ENCODE results near the gene TRIM38.
"Not testable (repeated sequence)": the region's sequence is repeated elsewhere in the genome, so short reads cannot be mapped to it uniquely, and the experiment has no call there.

The TRIM38 gene

DNA sequence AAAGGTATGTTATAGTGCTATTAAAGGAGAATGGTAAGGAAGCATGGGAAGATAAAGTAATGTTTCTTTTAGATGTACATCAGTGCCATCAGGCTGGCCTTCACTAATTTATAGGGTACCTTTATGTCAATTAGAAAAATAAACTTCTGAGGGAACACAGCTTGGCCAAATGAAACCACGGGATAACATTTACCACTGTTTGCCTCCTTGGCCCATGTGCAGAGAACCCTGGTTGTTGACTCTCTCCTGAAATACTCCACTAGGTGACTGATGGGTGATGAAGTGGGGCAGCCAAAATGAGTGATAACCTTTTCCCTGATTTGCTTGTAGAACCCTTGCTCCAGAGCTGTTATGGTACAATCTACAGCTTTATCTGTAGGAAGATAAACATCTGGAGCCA is 9.5 kb downstream of the TRIM38 start:
- DNase-seq: no peak

- DNase-seq: no peak
Measured at GRCh38 chr6:25972902-25973301, 10.3 kb downstream of the TRIM38 start.

GRCh38 chr6:25973923-25974555 is 11.4 kb downstream of the TRIM38 start:
- DNase-seq: no peak

DNA sequence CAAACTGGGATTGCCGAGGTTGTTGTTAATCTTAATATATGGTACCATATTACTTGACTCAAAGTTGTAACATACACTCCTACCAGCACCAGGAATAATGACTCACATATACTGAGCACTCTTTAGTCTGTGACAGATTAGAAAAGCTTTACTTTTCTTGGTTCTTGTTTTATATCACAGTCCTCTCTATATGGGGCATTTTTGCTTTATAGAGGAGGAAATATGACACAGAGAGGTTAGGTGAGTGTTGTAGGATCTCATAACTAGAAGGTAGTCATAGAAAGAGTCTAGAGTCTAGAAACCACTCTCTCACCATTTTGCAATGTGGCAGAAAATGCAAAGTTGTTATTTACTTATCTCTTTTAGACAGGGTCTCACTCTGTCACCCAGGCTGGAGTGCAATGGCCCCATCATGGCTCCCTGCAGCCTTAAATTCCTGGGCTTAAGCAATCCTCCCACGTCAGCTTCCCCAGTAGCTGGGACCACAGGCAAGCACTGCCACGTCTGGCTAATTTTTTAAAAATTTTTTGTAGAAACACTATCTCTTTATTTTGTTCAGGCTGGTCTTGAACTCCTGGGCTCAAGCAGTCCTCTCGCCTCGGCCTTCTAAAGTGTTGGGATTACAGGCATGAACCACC is 13.4 kb downstream of the TRIM38 start:
- no peak for DNase-seq

GRCh38 chr6:25980935-25981334 is 18.3 kb downstream of the TRIM38 start:
- DNase-seq: no peak

DNA sequence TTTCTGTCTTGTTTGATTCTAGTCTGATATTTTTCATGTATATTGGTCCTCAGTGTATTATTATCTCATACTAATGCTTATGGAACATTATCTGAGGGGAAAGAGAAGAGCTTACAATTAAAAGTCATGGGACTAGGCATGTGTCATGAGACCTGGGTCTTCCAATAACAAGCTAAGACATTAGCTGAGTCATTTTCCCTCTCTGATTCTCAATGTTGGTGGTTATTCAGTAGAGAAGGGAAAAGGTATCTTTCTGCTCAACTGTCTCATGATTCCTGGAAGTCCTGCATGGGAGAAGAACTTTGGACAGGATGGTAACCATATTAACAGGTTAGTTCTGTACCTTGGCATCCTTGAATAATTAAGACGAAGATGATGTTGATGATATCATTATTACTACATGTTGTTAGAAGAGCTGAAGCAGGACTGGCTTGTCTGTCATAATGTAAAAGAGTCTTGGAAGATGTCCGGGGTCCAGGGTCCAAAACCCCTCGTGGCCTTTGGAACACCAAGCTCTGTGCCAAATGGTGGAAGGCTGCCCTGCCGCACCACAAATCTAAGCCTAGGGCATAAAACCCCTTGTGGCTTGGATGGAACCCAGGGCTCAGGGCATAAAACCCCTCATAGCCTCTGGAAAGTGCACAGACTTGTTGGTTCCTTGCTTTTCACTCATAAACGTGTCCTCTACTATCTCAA is 19.1 kb downstream of the TRIM38 start:
- DNase-seq: no peak

GRCh38 chr6:25984265-25984664 is 21.7 kb downstream of the TRIM38 start:
- no peak for DNase-seq

- no peak for DNase-seq
Measured at GRCh38 chr6:25987845-25988244, 25.2 kb downstream of the TRIM38 start.

GRCh38 chr6:25990172-25990873 is 27.7 kb downstream of the TRIM38 start:
- no peak for DNase-seq

- DNase-seq: no peak
Measured at GRCh38 chr6:25991785-25992412, 29.3 kb downstream of the TRIM38 start.

DNA sequence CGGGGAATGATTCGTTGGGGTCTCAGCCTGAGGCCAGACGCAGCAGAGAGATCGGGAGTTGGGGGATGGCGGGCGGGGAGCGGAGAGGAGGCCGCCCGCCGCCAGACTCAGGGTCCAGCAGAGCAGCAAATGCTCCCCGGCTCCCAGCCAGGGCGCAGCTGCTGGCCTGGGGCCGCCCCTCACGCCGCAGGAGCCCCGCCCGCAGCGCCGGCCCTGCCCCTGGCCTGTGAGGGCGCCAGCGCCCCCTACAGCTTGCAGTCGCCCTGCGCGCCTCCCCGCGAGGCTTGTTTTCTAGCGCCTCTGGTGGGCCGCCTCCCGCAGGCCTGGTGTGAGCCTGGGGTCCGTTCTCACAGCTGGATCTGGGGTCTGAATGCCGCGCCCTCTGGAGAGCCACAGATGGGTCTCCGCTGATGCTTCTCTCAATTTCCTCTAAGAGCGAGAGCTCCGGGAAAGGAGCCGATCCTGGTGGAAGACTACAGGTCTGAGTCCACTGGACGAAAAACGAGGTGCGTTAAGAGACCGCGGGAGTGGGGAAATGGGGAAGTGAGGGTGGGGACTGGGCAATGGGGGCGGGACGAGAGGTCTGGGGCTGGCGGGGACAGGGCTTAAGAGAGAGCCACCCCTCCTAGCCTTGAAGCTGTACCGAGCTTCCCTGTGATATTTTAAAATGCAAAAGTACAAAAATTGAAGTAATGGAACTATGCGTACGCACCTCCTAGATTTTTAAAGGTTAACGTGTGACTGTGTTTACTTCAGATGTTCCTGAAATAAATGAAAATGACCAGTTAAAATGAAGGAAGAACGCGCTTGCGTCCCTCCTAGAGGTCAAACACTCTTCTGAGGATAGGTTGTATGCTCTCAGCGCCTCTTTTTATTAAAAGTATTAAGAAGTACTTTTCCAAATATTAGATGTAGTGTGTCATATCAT is 30.1 kb downstream of the TRIM38 start:
- DNase-seq: peak; percentile 81

GRCh38 chr6:25993341-25993684 is 30.7 kb downstream of the TRIM38 start:
- DNase-seq: not testable (repeated sequence)

GRCh38 chr6:25995507-25995906 is 32.9 kb downstream of the TRIM38 start:
- no peak for DNase-seq

- no peak for DNase-seq
Measured at GRCh38 chr6:25997921-25998320, 35.3 kb downstream of the TRIM38 start.

GRCh38 chr6:25998379-25998778 is 35.8 kb downstream of the TRIM38 start:
- DNase-seq: no peak

DNA sequence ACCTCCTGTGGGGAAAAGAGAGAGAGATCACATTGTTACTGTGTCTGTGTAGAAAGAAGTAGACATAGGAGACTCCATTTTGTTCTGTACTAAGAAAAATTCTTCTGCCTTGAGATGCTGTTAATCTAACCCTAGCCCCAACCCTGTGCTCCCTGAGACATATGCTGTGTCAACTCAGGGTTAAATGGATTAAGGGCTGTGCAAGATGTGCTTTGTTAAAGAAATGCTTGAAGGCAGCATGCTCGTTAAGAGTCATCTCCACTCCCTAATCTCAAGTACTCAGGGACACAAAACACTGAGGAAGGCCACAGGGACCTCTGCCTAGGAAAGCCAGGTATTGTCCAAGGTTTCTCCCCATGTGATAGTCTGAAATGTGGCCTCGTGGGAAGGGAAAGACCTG is 36.6 kb downstream of the TRIM38 start:
- not testable (repeated sequence) for DNase-seq

GRCh38 chr6:26000366-26001144 is 38.0 kb downstream of the TRIM38 start:
- DNase-seq: no peak

DNA sequence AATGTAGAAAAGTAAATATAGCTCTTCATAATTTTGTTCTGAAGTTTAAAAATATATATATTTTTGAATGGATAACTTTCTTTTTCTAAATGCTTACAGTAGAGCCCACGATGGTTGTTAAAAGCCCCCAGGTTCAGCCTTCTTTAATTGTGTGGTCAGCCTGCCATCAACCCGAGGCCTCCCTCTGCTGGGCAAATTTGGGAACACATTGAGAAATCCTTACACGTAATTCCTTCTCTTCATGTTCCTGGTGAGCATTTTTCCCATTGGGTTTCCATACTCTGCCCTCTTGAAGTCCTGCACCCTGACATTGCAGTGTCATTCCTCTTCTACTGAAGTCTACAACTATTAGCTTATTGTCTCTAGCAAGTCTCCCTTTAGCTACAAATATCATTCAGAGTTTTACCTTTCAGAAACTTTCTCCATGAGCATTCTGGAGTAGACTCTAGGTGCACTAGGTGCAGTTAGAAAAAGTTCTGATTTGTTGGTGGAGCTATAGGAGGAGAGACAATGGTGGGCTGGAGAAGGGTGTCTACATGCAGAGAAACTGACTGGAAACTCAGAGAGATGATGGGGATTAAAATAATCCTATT is 40.6 kb downstream of the TRIM38 start:
- no peak for DNase-seq

- no peak for DNase-seq
Measured at GRCh38 chr6:26006086-26006939, 43.7 kb downstream of the TRIM38 start.

GRCh38 chr6:26006940-26007305 is 44.3 kb downstream of the TRIM38 start:
- DNase-seq: not testable (repeated sequence)
